ENCODE measurements around the gene GPR158. TPM values are rescaled to one million over a fixed set of nuclear protein-coding genes. Genes with fewer than 3 reads are reported as not detected.

Gene GPR158
- total and polyA plus RNA-seq, 9 of the 15 experiments (the other 6 are each of a cell fraction or from before 2014, with no cell fraction given): 4.0 to 7.6 (median 5.0) TPM

- TF ChIP-seq EHMT2 (IDR thresholded peaks at IDR 0.05): peak; percentile 85
- no peak for TF ChIP-seq ATF1 (CRISPR knock-in tag; IDR thresholded peaks at IDR 0.05)
- peak; percentile 69 for TF ChIP-seq ATF1 (tag; IDR thresholded peaks at IDR 0.05)
- TF ChIP-seq CBX5 (IDR thresholded peaks at IDR 0.05; ENCODE audit: borderline replicate concordance, low read depth): no peak
- peak; percentile 78 to 84 for TF ChIP-seq FOXK2 (conservative IDR thresholded peaks at IDR 0.05 in 1 of 2, IDR thresholded peaks at IDR 0.05 in 1 of 2; ENCODE audit: low read depth in 2 of 2)
- no peak for TF ChIP-seq SIX5 (IDR thresholded peaks at IDR 0.05; ENCODE audit: borderline replicate concordance in 1 of 2, insufficient read depth in 1 of 2, low read depth in 1 of 2, low read length in 2 of 2)
- no peak for TF ChIP-seq E2F6 (IDR thresholded peaks at IDR 0.05; ENCODE audit: borderline replicate concordance in 1 of 2, extremely low read depth in 1 of 2, insufficient read depth in 1 of 2, insufficient read length in 1 of 2, low read depth in 1 of 2, low read length in 1 of 2, poor library complexity in 1 of 2, severe bottlenecking in 1 of 2)
- TF ChIP-seq GTF2A2 (tag; IDR thresholded peaks at IDR 0.05): no peak
- TF ChIP-seq RUNX1 (IDR thresholded peaks at IDR 0.05; ENCODE audit: low read depth): no peak
- TF ChIP-seq MAFG (tag; conservative IDR thresholded peaks at IDR 0.05): peak; percentile 70
- TF ChIP-seq NFIC (IDR thresholded peaks at IDR 0.05): peak; percentile 84
- TF ChIP-seq DPF2 (IDR thresholded peaks at IDR 0.05): peak; percentile 99
- peak; percentile 82 for TF ChIP-seq RNF2 (IDR thresholded peaks at IDR 0.05)
- peak; percentile 99 for TF ChIP-seq SMARCE1 (IDR thresholded peaks at IDR 0.05)
- TF ChIP-seq TEAD1 (CRISPR knock-in tag; IDR thresholded peaks at IDR 0.05): peak; percentile 38 to 47; a peak in 1 of 4 replicates
- 0 out of 4 replicates have a peak, but pooled peaks of 1 of the 2 experiments have one; percentile 37 for TF ChIP-seq MAZ (CRISPR knock-in tag; conservative IDR thresholded peaks at IDR 0.05 in 1 of 2, IDR thresholded peaks at IDR 0.05 in 1 of 2)
- TF ChIP-seq ZNF224 (CRISPR knock-in tag; IDR thresholded peaks at IDR 0.05): no peak
- 0 out of 2 replicates have a peak, but pooled peaks have one; percentile 19 for TF ChIP-seq ZFX (CRISPR knock-in tag; IDR thresholded peaks at IDR 0.05)
- no peak for TF ChIP-seq TCF15 (CRISPR knock-in tag; IDR thresholded peaks at IDR 0.05)
- peak; percentile 88 for TF ChIP-seq ARID3A (IDR thresholded peaks at IDR 0.05; ENCODE audit: borderline replicate concordance, low read depth, low read length)
- peak; percentile 38; the same call in 1 of the 2 replicates for TF ChIP-seq LCOR (CRISPR knock-in tag; IDR thresholded peaks at IDR 0.05)
- peak; percentile 44; the same call in 1 of the 2 replicates for TF ChIP-seq MYC (IDR thresholded peaks at IDR 0.05; ENCODE audit: low read depth, low read length)
- TF ChIP-seq MYC (CRISPR knock-in tag; IDR thresholded peaks at IDR 0.05; ENCODE audit: borderline replicate concordance, low read depth): no peak
- TF ChIP-seq TBL1XR1 (IDR thresholded peaks at IDR 0.05; ENCODE audit: low read length in 2 of 2): peak in 1 of 2 experiments; percentile 83; a peak in 2 of 4 replicates
- peak; percentile 96; the same call in 1 of the 2 replicates for TF ChIP-seq SMARCC2 (IDR thresholded peaks at IDR 0.05; ENCODE audit: low read depth)
- TF ChIP-seq ELF4 (CRISPR knock-in tag; IDR thresholded peaks at IDR 0.05): no peak
- no peak for TF ChIP-seq PHF20 (IDR thresholded peaks at IDR 0.05; ENCODE audit: partially characterized antibody)
- peak; percentile 83 for TF ChIP-seq NFE2 (IDR thresholded peaks at IDR 0.05; ENCODE audit: low read depth)
These were observed 318.5 kb downstream of the GPR158 start (continued) for GRCh38 chr10:25493122-25493893.
